ENCODE results near the gene FGF18.

The FGF18 gene

DNA sequence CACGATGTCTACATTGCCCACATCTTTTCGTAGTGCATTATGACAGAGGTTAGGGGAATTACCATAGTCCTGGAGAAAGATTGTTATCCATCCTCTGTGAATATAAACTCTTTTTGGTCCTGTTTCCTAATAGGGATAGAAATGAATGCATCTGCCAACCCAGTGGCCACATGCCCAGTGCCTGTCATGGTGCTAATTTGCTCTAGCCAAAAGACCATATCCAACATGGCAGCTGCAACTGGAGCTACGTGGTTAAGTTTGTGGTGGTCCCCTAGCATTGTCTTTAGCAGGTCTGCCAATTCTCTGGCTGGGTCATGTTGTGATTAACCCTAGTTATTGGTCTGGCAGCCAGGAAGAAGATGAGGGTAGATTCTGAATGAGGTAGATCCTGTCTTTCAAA is 87.5 kb downstream of the FGF18 start:
- no peak for DNase-seq
